AG08396 (cell line): ENCODE results near the gene TOP1.
A peak's percentile ranks its signal among the peaks of the same experiment; 100 is the strongest.

Experiments
- DNase-seq: peaks from one replicate; pipeline ENCODE4 v3.0.0; 2012; ENCODE audit warnings: low spot score, mixed read lengths

TOP1 gene

DNA sequence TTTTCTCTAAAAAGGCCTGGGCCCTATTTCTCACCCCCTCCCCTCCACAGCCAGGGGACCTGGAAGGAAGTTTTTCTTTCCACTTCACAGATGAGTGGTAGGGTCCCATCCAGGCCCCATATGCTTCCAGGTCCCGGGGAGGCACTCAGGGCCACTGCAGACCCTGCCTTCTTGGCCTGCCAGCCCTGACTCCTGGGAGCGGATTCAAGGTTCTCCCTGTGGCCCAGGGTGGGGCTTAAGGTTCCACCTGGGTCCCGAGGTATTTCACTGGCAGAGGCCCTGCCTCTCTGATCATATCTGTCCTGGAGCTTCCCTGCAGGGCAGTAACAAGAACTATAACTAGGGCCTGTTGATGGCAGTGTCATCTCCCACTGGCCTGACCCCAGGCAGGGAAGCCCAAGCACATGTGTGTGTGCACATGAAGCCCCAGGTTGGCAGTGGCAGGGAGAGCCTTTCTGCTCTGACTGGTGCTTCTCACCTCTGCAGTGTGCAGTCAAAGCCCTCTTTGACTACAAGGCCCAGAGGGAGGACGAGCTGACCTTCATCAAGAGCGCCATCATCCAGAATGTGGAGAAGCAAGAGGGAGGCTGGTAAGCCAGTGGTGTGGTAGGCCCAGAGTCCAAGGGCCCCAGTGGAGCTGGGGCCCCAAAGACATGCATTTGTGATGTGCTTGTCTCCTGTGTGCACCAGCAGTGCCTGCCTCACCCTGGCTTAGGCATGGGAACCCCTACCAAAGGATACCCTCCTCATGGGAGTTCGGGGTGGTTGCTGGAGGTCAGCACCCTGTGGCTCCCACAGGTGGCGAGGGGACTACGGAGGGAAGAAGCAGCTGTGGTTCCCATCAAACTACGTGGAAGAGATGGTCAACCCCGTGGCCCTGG is 139.9 kb downstream of the TOP1 start:
- no peak for DNase-seq

DNA sequence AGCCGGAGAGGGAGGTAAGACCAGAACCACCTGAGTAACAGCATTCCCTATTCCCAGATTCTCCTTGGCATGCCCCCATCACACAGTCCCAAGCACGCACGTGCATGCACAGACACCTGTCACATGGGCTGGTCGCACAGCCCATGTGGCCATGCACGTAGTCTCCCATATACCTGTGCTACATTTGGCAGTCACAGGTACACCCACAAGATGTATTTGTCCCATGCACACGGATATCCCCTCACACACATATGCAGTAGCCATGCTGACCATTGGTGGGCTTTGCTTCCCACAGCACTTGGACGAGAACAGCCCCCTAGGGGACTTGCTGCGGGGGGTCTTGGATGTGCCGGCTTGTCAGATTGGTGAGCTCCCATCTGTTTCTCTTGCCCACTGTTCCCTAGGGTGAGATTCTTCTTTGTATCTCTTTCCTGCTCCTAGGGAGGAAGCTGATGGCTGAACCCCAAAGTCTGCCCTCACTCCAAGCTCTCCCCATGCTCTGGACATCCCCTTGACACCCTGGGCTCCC is 140.6 kb downstream of the TOP1 start:
- no peak for DNase-seq

DNA sequence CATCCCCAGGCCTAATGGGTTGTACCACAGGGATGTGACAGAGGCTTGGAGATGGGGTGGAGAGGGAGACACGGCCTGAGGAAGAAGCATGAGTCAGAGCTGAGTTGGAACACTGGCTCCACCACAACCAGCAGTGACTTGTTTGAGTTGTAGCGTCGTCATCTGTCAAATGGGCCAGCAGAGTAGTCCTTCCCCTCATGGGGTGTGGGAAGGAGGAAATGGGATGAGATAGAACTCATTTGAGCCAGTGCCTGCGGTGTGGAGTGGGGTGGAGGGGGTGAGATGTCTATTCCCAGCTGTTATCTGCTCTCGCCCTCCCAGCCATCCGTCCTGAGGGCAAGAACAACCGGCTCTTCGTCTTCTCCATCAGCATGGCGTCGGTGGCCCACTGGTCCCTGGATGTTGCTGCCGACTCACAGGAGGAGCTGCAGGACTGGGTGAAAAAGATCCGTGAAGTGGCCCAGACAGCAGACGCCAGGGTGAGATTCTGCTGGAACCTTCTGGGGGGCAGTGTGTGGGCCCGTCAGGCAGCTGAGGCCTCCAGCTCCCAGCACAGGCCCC is 141.2 kb downstream of the TOP1 start:
- peak; percentile 41 for DNase-seq

DNA sequence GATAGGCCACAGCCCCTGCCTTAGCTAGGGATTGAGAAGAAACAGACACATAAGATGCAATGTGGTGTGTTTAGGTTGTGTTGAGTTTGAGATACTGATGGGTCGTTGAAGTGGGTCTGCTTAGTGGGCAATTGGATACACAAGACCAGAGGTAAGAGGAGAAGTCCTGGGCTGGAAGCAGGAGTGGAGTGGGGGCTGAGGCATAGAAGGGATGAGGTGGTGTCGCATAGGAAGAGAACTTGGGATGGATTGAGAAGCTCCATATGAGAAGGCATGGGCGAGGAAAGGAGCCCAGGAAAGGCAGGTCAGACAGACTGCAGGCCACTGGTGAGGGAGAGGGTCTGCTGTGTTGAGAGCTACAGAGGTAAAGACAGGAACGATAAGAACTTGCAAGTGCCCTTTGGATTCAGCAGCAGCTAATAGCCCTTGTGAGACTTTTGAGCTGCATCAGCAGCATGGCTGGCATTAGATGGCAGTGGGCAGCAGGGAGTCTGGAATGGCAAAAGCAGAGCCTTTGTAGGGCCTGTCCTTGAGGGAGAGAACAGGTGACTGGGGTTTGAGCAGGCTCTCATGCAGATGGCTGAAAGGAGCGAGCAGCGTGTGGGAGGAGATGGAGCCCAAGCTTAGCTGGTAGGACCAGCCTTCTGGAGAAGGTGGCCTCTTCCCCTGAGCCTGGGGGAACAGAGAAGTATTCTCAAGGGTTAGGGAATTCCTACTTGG is 141.9 kb downstream of the TOP1 start:
- no peak for DNase-seq

DNA sequence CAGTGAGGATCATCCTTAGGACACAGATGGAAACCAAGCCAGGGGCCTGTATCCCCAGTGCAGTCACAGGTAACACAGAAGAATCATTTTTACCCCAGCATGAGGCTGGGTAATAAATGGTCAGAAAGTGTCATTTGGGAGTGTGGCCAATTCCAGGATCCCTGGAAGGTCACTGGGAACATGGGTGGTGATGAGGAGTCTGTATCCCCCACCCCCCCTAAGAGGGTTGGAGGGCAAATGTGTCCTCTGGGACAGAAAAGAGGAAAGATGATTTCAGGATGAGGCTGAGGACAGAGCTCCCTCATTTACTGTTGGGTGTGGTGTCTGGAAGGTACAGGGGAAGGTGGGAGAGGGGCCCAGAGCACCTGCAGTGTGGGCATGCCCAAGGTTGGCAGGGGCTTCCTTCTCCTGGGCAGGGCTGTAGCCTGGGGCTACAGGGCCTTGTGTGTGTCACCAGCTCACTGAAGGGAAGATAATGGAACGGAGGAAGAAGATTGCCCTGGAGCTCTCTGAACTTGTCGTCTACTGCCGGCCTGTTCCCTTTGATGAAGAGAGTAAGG is 143.2 kb downstream of the TOP1 start:
- no peak for DNase-seq

DNA sequence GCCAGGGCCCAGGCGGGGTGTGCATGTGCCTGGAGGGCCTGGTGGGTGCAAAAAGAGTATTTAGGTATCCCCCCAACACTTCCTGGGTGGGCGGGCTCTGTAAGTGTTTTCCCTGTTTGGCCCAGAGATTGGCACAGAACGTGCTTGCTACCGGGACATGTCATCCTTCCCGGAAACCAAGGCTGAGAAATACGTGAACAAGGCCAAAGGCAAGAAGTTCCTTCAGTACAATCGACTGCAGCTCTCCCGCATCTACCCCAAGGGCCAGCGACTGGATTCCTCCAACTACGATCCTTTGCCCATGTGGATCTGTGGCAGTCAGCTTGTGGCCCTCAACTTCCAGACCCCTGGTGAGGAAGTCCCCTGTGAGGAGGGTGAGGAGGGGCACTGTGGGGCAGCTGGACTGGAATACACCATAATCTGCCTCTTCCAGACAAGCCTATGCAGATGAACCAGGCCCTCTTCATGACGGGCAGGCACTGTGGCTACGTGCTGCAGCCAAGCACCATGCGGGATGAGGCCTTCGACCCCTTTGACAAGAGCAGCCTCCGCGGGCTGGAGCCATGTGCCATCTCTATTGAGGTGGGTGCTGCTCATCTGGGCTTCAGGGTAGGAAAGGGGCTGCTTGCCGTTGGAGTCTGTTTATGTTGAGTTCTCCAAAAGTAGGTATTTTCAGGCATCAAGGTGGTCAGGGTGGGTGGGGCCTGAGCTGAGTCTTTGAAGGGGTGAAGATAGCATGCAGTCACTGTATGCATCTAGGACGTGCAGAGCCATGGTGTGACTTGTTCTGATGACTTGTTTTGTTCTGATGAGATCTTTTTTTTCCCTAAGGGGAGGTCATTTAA is 143.9 kb downstream of the TOP1 start:
- no peak for DNase-seq

DNA sequence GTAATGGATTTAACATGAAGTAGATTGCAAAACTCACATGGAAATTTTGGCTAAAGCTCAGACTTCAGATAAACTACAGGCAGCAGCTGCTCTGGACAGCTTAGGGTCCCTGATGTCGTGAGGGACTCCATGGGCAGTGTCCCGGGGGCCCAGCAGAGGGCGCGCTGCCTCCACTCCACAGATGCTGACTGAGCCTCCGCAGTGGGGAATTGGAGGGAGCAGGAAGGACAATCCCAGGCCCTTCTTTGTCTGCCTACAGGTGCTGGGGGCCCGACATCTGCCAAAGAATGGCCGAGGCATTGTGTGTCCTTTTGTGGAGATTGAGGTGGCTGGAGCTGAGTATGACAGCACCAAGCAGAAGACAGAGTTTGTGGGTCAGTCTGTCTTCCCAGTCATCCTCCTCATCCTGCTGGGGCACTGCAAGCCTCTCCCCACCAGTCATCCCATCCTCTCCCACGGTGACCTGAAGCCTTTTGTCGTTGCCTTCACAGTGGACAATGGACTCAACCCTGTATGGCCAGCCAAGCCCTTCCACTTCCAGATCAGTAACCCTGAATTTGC is 144.6 kb downstream of the TOP1 start:
- DNase-seq: peak; percentile 86

DNA sequence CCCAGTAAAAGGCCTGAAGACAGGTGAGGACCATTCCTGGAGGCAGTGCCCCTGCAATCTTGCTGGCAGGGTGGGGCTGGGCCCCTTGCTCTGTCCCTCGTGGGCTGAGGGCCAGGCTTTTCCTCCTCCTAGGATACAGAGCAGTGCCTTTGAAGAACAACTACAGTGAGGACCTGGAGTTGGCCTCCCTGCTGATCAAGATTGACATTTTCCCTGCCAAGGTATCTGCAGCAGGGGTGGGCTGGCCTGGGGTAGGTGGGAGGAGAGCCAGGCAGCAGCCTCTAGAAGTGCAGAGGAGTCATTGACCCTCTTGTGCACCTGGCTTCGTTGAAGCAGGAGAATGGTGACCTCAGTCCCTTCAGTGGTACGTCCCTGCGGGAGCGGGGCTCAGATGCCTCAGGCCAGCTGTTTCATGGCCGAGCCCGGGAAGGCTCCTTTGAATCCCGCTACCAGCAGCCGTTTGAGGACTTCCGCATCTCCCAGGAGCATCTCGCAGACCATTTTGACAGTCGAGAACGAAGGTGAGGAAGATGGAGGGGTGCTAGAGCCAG is 145.2 kb downstream of the TOP1 start:
- no peak for DNase-seq
